NT2/D1 (cell line): ENCODE results near the gene RELT.

Experiments used
- YY1 ChIP-seq: IDR thresholded peaks from 2 replicates; pipeline ENCODE4 v1.6.1; 2011; ENCODE audit not compliant: insufficient read length, insufficient read depth
- ZNF274 ChIP-seq: IDR thresholded peaks from 2 replicates; pipeline ENCODE4 v1.6.1; 2011; ENCODE audit warnings: mild to moderate bottlenecking, low read depth, low read length

GRCh38 chr11:73429121-73429750, 53.0 kb downstream of the RELT start:
- TF ChIP-seq YY1 (no peak), ZNF274 (no peak)
